ENCODE results near the gene GLS. TPM values are rescaled to one million over a fixed set of nuclear protein-coding genes. Genes with fewer than 3 reads are reported as not detected.

Gene GLS
- polyA plus RNA-seq, 1 experiment: 206 TPM

DNA sequence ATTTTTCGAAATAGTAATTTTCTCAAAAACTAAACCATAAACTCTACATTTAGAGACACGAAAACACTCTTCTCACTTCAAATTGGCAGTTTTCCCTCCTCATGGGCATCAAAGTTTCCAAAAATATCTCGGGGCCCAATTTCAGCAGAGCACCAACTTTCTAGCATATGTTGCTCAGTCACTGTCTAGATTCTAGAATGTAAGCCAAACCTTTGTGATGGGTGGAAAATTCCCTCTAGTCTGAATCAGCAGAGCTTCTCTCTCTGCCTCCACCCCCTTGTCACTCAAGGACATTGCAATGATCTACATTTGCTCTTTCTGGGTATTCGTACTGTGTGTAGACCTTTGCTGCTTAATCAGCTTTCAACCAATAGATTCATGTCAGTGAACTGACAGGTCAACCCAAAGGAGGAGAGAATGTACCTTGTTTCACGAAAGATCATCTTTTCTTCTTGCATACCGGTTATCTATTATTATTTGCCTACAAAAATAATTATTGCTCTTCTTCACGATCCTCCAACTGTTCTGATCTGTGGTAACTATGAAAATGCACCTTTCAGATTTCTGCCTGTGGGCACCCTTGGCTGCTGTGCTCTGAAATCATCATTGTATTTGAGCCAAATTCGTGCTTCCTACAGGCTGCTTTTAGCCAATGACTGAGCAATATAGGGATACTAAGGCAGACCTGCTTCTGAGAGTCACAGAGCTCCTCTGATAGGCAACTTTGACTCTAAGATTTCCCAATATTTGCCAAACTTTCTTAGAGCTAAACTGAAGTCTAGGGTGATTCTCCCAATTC, 38.7 kb upstream of the GLS start:
- DNase-seq (ENCODE audit: low read depth, low spot score): no peak
- POLR2A ChIA-PET: interaction anchor here (2.6 kb wide), 1 partner anchor 39 kb away, joined by 8 read pairs; the partner anchor contains the start of gene GLS
- Histone ChIP-seq H3K27me3 (ENCODE audit: control insufficient read depth, insufficient read depth, low read length) (no peaks in the 10 kb centered on the region), H3K4me3 (ENCODE audit: low read depth, low read length) (no peak overlapping the region), H3K9me3 (ENCODE audit: control insufficient read depth, insufficient read depth, low read length) (no peaks in the 10 kb centered on the region), H3K27ac (ENCODE audit: low read depth, low read length) (no peak overlapping the region)
- no peak for TF ChIP-seq CTCF (IDR thresholded peaks at IDR 0.05; ENCODE audit: low read depth, low read length)
- CTCF ChIA-PET: interaction anchor here (4.6 kb wide), 1 partner anchor 8 kb away, joined by 26 read pairs; no protein-coding TSS in a partner anchor

GRCh38 chr2:190842606-190843104, 38.0 kb upstream of the GLS start:
- Histone ChIP-seq H3K4me3 (ENCODE audit: low read depth, low read length) (no peak overlapping the region), H3K27ac (ENCODE audit: low read depth, low read length) (no peak overlapping the region), H3K27me3 (ENCODE audit: control insufficient read depth, insufficient read depth, low read length) (no peaks in the 10 kb centered on the region), H3K9me3 (ENCODE audit: control insufficient read depth, insufficient read depth, low read length) (no peaks in the 10 kb centered on the region)
- ChIA-PET POLR2A (interaction anchor here (2.6 kb wide), 1 partner anchor 39 kb away, joined by 8 read pairs; the partner anchor contains the start of gene GLS), CTCF (no interaction called here)
- no peak for TF ChIP-seq CTCF (IDR thresholded peaks at IDR 0.05; ENCODE audit: low read depth, low read length)
- DNase-seq (ENCODE audit: low read depth, low spot score): no peak

DNA sequence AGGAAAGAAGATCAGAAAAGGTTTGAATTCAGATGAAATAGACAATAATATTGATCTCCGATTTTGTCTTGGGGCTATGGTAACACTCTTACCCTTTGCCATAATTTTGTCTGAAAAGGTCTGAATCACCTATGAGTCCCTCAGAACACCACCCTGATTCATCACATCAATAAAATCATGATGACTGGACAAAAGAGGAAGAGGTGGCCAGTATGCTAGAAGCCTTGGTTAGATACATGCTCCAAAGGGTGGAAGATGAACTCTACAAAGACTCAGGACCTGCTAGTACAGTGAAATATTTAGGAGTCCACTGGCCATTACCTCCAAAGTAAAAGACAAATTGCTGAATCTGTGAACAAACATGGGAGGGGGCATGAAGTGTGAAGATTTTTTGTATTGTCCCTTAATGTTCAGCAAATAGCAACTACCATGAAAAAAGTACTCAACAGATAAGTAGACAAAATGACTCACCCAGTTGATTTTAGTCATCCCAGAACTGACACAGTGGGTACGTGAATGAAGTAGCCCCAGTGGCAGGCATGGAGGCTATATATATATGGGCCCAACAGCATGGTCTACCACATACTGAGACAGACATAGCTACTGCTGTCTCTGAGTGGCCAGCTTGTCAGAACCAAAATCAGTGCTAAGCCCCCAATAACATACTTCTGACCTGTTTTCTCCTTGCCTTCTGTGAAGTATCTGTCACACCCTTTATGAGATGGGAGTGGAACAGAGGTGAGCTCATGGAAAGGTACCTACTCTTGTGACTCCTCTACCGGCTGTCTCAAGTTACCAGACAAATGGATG, 36.5 kb upstream of the GLS start:
- Histone ChIP-seq H3K27me3 (ENCODE audit: control insufficient read depth, insufficient read depth, low read length) (no peaks in the 10 kb centered on the region), H3K27ac (ENCODE audit: low read depth, low read length) (no peak overlapping the region), H3K9me3 (ENCODE audit: control insufficient read depth, insufficient read depth, low read length) (no peaks in the 10 kb centered on the region), H3K4me3 (ENCODE audit: low read depth, low read length) (no peak overlapping the region)
- ChIA-PET POLR2A (no interaction called here), CTCF (interaction anchor here (0.6 kb wide), 1 partner anchor 256 kb away, joined by 3 read pairs; no protein-coding TSS in a partner anchor)
- no peak for DNase-seq (ENCODE audit: low read depth, low spot score)
- TF ChIP-seq CTCF (IDR thresholded peaks at IDR 0.05; ENCODE audit: low read depth, low read length): no peak

DNA sequence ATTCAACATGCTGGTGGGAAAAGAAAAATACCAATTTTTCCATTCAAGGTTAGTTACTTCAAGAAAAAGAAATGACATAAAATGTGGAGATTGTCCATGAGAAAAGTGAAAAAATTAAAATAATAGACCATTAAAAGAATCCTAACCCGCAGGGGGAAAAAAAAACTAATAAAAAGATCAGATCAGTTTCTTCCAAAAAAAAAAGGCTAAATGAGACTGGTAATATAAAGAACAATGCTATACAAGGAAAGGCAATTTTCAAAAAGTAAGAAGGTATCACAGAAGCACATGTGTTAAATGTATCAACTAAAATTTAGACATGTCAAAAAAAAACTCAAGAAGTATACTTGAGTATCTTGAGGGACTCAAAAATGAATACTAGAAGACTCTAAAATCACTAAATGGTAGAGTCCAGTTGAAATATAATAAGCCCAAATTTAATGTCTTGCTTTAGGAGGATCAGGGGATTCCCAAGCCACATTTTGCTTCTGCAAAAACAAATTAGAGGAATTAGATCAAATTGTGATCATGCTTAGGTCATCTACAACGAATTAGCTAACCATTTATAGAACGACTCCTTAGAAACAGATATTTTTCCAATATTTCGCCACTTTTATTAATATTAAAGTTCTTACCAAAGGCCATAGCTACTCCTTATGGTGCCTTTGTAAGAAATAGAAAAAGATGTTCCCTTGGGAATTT, 35.8 kb upstream of the GLS start:
- no peak for DNase-seq (ENCODE audit: low read depth, low spot score)
- Histone ChIP-seq H3K9me3 (ENCODE audit: control insufficient read depth, insufficient read depth, low read length) (no peaks in the 10 kb centered on the region), H3K27ac (ENCODE audit: low read depth, low read length) (no peak overlapping the region), H3K4me3 (ENCODE audit: low read depth, low read length) (no peak overlapping the region), H3K27me3 (ENCODE audit: control insufficient read depth, insufficient read depth, low read length) (no peaks in the 10 kb centered on the region)
- POLR2A ChIA-PET: no interaction called here
- CTCF ChIA-PET: interaction anchor here (0.6 kb wide), 1 partner anchor 256 kb away, joined by 3 read pairs; no protein-coding TSS in a partner anchor
- TF ChIP-seq CTCF (IDR thresholded peaks at IDR 0.05; ENCODE audit: low read depth, low read length): no peak
